ENCODE measurements around the gene CRTAC1.

CRTAC1 gene

DNA sequence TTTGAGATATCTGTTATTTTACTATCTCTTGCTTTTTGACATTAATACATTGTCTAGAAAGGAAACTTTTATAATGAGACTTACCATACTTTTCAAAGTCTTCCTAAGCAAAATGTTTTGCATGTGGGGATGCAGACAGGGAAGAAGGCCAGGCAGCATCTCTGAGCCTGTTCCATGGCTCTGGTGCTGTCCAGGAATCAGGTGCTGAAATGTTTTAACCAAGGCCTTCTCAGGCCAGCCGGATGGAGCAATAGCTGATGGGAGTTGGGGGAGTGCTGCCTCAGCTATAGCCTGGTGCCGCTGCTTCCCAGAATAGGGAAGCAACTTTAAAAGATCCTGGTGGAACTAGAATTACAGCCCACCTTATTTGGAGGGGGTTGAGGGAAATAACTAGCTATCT is 38.5 kb downstream of the CRTAC1 start:
- DNase-seq (ENCODE audit: low read depth) = peak; percentile 6
- TF ChIP-seq, protein P1, sequence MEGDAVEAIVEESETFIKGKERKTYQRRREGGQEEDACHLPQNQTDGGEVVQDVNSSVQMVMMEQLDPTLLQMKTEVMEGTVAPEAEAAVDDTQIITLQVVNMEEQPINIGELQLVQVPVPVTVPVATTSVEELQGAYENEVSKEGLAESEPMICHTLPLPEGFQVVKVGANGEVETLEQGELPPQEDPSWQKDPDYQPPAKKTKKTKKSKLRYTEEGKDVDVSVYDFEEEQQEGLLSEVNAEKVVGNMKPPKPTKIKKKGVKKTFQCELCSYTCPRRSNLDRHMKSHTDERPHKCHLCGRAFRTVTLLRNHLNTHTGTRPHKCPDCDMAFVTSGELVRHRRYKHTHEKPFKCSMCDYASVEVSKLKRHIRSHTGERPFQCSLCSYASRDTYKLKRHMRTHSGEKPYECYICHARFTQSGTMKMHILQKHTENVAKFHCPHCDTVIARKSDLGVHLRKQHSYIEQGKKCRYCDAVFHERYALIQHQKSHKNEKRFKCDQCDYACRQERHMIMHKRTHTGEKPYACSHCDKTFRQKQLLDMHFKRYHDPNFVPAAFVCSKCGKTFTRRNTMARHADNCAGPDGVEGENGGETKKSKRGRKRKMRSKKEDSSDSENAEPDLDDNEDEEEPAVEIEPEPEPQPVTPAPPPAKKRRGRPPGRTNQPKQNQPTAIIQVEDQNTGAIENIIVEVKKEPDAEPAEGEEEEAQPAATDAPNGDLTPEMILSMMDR (IDR thresholded peaks at IDR 0.05; ENCODE audit: low read depth, low read length, missing control alignments) = no peak
- in situ Hi-C loops (cut with HindIII; ENCODE audit: low sequenced_read_pairs) = no loop called here
- no peak overlapping the region for H3K4me3 ChIP-seq (ENCODE audit: low read depth, low read length)

DNA sequence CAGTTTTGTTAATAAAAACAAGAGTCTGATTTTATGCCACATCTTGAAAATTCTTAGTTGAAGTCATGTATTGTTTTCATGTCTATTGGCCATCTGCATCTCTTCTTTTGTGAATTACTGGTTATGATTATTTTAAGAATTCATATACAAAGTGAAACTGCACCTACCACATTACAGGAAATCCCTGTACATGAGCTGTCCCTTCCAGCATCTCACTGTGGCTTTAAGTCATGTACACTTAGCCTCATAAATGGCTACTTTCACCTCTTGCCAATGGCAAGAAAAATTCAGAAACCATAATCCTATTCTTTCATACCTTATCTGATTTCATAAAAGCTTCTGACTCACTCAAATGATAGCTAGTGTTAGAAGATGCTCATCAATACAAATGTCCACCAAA is 48.6 kb downstream of the CRTAC1 start:
- DNase-seq (ENCODE audit: low read depth) = no peak
- TF ChIP-seq, protein P1 (IDR thresholded peaks at IDR 0.05; ENCODE audit: low read depth, low read length, missing control alignments) = no peak
- no peak overlapping the region for H3K4me3 ChIP-seq (ENCODE audit: low read depth, low read length)
- in situ Hi-C loops (cut with HindIII; ENCODE audit: low sequenced_read_pairs) = no loop called here

- H3K4me3 ChIP-seq (ENCODE audit: low read depth, low read length) = no peak overlapping the region
- in situ Hi-C loops (cut with HindIII; ENCODE audit: low sequenced_read_pairs) = no loop called here
- no peak for DNase-seq (ENCODE audit: low read depth)
- TF ChIP-seq, protein P1 (IDR thresholded peaks at IDR 0.05; ENCODE audit: low read depth, low read length, missing control alignments) = no peak
These were observed 52.7 kb downstream of the CRTAC1 start for GRCh38 chr10:97977673-97978072.

DNA sequence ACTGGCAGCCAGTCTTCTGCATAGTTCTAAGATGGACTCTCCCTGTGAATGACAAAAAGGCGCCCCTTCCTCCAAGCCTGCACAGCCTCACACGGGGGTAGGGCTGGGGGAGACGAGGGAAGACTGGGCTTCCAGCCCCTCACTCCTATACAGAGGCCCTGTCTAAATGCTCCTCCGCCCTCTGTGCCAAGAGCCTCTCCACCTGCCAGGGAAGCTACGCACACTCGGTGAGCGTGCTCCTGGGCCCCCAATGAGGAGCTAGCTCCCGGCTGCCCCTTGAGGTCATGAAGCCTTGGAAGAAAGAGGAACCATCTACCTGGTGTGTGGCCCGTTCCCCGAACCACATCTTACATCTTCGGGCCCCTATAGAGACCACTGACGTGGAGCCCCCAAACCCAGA is 54.8 kb downstream of the CRTAC1 start:
- TF ChIP-seq, protein P1 (IDR thresholded peaks at IDR 0.05; ENCODE audit: low read depth, low read length, missing control alignments) = no peak
- in situ Hi-C loops (cut with HindIII; ENCODE audit: low sequenced_read_pairs) = no loop called here
- DNase-seq (ENCODE audit: low read depth) = no peak
- no peak overlapping the region for H3K4me3 ChIP-seq (ENCODE audit: low read depth, low read length)

- no peak for DNase-seq (ENCODE audit: low read depth)
- TF ChIP-seq, protein P1 (IDR thresholded peaks at IDR 0.05; ENCODE audit: low read depth, low read length, missing control alignments) = no peak
- no peak overlapping the region for H3K4me3 ChIP-seq (ENCODE audit: low read depth, low read length)
- in situ Hi-C loops (cut with HindIII; ENCODE audit: low sequenced_read_pairs) = no loop called here
These were observed 55.6 kb downstream of the CRTAC1 start for GRCh38 chr10:97974526-97975525.

DNA sequence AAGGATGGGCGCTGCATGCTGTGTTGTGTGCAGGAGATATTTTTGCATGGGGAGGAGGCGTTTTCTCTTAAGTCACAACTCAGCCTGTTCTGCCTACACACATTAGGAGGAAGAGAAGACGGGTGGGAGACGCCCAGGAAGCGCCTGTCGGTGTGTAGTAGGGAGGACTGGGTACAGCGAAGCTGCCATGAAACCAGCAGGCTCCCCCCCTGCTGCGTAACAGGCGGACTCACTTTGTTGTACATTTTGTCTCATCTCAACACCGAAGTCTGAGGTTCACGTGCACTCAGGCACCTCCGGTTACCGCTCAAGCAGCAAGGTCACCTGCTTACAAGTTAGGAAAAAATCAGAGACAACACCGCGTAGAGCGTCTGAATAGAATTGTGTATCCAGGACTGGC is 56.3 kb downstream of the CRTAC1 start:
- H3K4me3 ChIP-seq (ENCODE audit: low read depth, low read length) = no peak overlapping the region
- TF ChIP-seq, protein P1 (IDR thresholded peaks at IDR 0.05; ENCODE audit: low read depth, low read length, missing control alignments) = no peak
- in situ Hi-C loops (cut with HindIII; ENCODE audit: low sequenced_read_pairs) = no loop called here
- DNase-seq (ENCODE audit: low read depth) = no peak
